ENCODE results near the gene RIC1. TPM values are rescaled to one million over a fixed set of nuclear protein-coding genes. Genes with fewer than 3 reads are reported as not detected.

The RIC1 gene
- total and polyA plus RNA-seq, 2 of the 4 experiments (the other 2 are of a cell fraction) = 28.8 to 76.9 TPM

- no peak overlapping the region for H3K9ac ChIP-seq (ENCODE audit: low read depth, low read length)
- H4K91ac ChIP-seq (ENCODE audit: insufficient read depth, low read depth, low read length) = no peak overlapping the region
- H2BK15ac ChIP-seq (ENCODE audit: low read depth, low read length) = no peak overlapping the region
- H2BK20ac ChIP-seq (ENCODE audit: low read depth, low read length) = no peak overlapping the region
- in situ Hi-C loops (cut with MboI; ENCODE audit: low sequenced_read_pairs) (no loop called here), intact Hi-C loops (cut with micrococcal nuclease) (no loop called here), dilution Hi-C loops (cut with HindIII; ENCODE audit: low sequenced_read_pairs, unreplicated experiment) (no loop called here)
- no peak overlapping the region for H4K8ac ChIP-seq (ENCODE audit: low read depth in 2 of 2, low read length in 2 of 2)
- no peaks in the 10 kb centered on the region for H3K4me1 ChIP-seq (ENCODE audit: control insufficient read depth, insufficient read depth, low read length)
- H3K4ac ChIP-seq (ENCODE audit: low read depth, low read length) = no peak overlapping the region
- H3K14ac ChIP-seq (replicated peaks; ENCODE audit: low read depth, low read length) = no peak overlapping the region
- H2AK5ac ChIP-seq (ENCODE audit: low read depth, low read length) = no peak overlapping the region
- 0 out of 2 replicates have a peak, but pooled peaks cover 1% of the 10 kb centered on the region for H3K36me3 ChIP-seq (ENCODE audit: control insufficient read depth, insufficient read depth, low read length)
- H3K9me1 ChIP-seq (ENCODE audit: insufficient read depth, low read length) = peaks cover under 1% of the 10 kb centered on the region; the same call in 1 of the 2 replicates
- no peaks in the 10 kb centered on the region for H4K20me1 ChIP-seq (ENCODE audit: insufficient read depth, low read length)
- CTCF ChIA-PET = interaction anchor here (0.7 kb wide), 1 partner anchor 57 kb away, joined by 3 read pairs; no protein-coding TSS in a partner anchor
- ATAC-seq (ENCODE audit: low read depth) (no peak), DNase-seq (no peak)
- H3K56ac ChIP-seq (ENCODE audit: extremely low read depth, insufficient read depth, low read length) = no peak overlapping the region
- H3K79me1 ChIP-seq (ENCODE audit: low read depth in 1 of 2, low read length in 2 of 2) = peaks cover 6 to 11% of the 10 kb centered on the region in 2 experiments
- H3K4me3 ChIP-seq (ENCODE audit: insufficient read depth, low read depth, low read length) = no peak overlapping the region
- no peak overlapping the region for H3K23ac ChIP-seq (ENCODE audit: low read depth, low read length)
- H3K18ac ChIP-seq (ENCODE audit: low read depth, low read length) = no peak overlapping the region
- H4K5ac ChIP-seq (ENCODE audit: low read depth, low read length) = no peak overlapping the region
- POLR2A ChIA-PET (ENCODE audit: unreplicated experiment) = no interaction called here
- no peak overlapping the region for H3K4me2 ChIP-seq (ENCODE audit: low read depth, low read length)
- no peak overlapping the region for H3K27ac ChIP-seq (ENCODE audit: insufficient read depth, low read length)
- H2AK9ac ChIP-seq (replicated peaks; ENCODE audit: low read depth, low read length, poor library complexity) = no peak overlapping the region
- no peaks in the 10 kb centered on the region for H3K27me3 ChIP-seq (ENCODE audit: control insufficient read depth, insufficient read depth, low read length)
- no TSS peak for BruUV-seq (replicated peaks)
- H2AFZ ChIP-seq (replicated peaks; ENCODE audit: low read length, poor library complexity) = no peak overlapping the region
- no peak overlapping the region for H2BK5ac ChIP-seq (ENCODE audit: low read depth, low read length, poor library complexity, severe bottlenecking)
- no CpG with 5 or more reads among the region's 3 CpGs for WGBS, 2 experiments (ENCODE audit: extremely low coverage in 2 of 2, insufficient read length in 1 of 2)
- no peaks in the 10 kb centered on the region for H3K9me3 ChIP-seq (ENCODE audit: control insufficient read depth, insufficient read depth, low read length)
- no peak for TF ChIP-seq MXI1 (IDR thresholded peaks at IDR 0.05; ENCODE audit: borderline replicate concordance, low read depth, low read length)
- no peak for TF ChIP-seq RFX5 (IDR thresholded peaks at IDR 0.05; ENCODE audit: low read depth, low read length)
- TF ChIP-seq MAZ (IDR thresholded peaks at IDR 0.05; ENCODE audit: borderline replicate concordance, low read depth, low read length) = no peak
- TF ChIP-seq CTCF (conservative IDR thresholded peaks at IDR 0.05; ENCODE audit: low read depth, low read length) = no peak
- no peak for TF ChIP-seq CEBPB (IDR thresholded peaks at IDR 0.05; ENCODE audit: low read depth, low read length)
- TF ChIP-seq BHLHE40 (IDR thresholded peaks at IDR 0.05; ENCODE audit: low read depth, low read length) = no peak
- no peak for TF ChIP-seq CHD1 (IDR thresholded peaks at IDR 0.05; ENCODE audit: low read depth, low read length)
- TF ChIP-seq RCOR1 (IDR thresholded peaks at IDR 0.05; ENCODE audit: insufficient replicate concordance, low read length) = no peak
- TF ChIP-seq NFE2L2 (IDR thresholded peaks at IDR 0.05; ENCODE audit: low read depth, low read length) = no peak
- TF ChIP-seq RAD21 (IDR thresholded peaks at IDR 0.05; ENCODE audit: low read length) = no peak
- no peak for TF ChIP-seq POLR2A (IDR thresholded peaks at IDR 0.05; ENCODE audit: low read depth, low read length)
- TF ChIP-seq ELK1 (IDR thresholded peaks at IDR 0.05; ENCODE audit: borderline replicate concordance, low read depth, low read length) = no peak
- no peak for TF ChIP-seq FOS (IDR thresholded peaks at IDR 0.05; ENCODE audit: low read depth, low read length)
- no peak for TF ChIP-seq USF2 (IDR thresholded peaks at IDR 0.05; ENCODE audit: low read depth, low read length)
- no peak for TF ChIP-seq MAFK (IDR thresholded peaks at IDR 0.05; ENCODE audit: low read depth, low read length)
- TF ChIP-seq SMC3 (IDR thresholded peaks at IDR 0.05; ENCODE audit: low read depth, low read length) = no peak
- no peak overlapping the region for H2BK120ac ChIP-seq (ENCODE audit: low read depth, low read length)
Measured at GRCh38 chr9:5614985-5615384, 13.9 kb upstream of the RIC1 start.
